Epithelial cell of proximal tubule (primary cell): ENCODE results near the gene MITF. TPM values are rescaled to one million over a fixed set of nuclear protein-coding genes. Genes with fewer than 3 reads are reported as not detected.

ENCODE experiments used
- DNase-seq: peaks from one replicate; pipeline ENCODE4 v3.0.0-alpha.2; 2011; ENCODE audit warnings: low read depth
- H3K4me3 ChIP-seq: 2 replicates; pipeline ENCODE4 v1.5.1; 2011; ENCODE audit warnings: low read depth, mild to moderate bottlenecking, low read length
- total RNA-seq: library from RNA; depleted of rRNA; stranded (reverse); fragments of >200 nt; gene quantifications from 2 replicates; pipeline ENCODE4 v1.2.3, GENCODE V29; 2015
- TF ChIP-seq, protein P1 (sequence below): conservative IDR thresholded peaks from 2 replicates; pipeline ENCODE4 v1.5.1; 2012; ENCODE audit warnings: low read depth, mild to moderate bottlenecking, low read length

The MITF gene
- total RNA-seq, 1 donor from 2014 or later = 59.7 TPM

DNA sequence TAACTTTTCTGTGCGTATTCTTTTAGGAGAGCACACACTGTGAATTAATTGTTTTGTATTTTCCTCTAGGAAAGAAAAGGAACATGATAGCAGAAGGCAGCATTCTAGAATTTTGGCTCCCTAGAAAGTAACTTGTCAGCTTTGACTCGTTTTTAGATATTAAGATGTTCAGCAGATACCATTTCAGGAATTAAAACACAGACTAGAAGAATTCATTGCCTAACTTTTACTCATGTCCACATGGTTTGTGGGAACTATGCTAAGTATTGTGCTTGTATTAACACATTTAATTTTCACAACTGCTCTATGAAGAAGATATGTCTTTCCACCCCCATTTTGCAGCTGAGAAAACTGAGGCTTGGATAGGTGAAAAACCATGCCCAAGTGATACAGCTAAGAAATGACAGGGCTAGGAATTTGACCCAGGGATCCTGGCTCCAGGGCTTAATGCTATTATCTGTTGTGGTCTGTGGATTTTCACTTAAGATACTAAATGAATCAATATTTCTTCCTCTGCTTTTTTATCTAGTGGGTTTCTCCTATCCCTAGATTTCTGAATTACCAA, 128.8 kb downstream of the MITF start:
- TF ChIP-seq, protein P1, sequence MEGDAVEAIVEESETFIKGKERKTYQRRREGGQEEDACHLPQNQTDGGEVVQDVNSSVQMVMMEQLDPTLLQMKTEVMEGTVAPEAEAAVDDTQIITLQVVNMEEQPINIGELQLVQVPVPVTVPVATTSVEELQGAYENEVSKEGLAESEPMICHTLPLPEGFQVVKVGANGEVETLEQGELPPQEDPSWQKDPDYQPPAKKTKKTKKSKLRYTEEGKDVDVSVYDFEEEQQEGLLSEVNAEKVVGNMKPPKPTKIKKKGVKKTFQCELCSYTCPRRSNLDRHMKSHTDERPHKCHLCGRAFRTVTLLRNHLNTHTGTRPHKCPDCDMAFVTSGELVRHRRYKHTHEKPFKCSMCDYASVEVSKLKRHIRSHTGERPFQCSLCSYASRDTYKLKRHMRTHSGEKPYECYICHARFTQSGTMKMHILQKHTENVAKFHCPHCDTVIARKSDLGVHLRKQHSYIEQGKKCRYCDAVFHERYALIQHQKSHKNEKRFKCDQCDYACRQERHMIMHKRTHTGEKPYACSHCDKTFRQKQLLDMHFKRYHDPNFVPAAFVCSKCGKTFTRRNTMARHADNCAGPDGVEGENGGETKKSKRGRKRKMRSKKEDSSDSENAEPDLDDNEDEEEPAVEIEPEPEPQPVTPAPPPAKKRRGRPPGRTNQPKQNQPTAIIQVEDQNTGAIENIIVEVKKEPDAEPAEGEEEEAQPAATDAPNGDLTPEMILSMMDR = no peak
- peak overlapping the region; percentile 70 for H3K4me3 ChIP-seq
- DNase-seq = no peak

- H3K4me3 ChIP-seq = no peak overlapping the region
- TF ChIP-seq, protein P1 = no peak
- no peak for DNase-seq
Measured at GRCh38 chr3:69868841-69869420, 129.7 kb downstream of the MITF start.

DNA sequence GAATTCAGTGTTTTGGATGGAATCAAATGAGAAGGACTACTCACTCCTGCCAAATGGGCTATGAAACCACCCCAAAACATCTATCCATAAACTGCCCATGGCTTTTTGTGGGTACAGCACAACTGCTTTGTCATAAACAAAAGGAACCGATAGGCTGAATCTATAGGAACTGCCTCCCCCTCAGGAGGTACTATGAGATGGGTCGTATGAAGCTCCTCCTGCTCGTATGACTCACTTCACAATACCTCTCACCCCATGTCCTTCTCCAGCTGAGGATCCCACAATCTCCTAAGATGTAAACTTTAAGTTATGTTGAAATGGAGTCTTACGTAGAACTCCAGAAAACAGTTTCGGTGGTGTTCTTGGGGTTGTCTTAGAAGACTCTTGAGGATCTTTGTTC, 130.4 kb downstream of the MITF start:
- TF ChIP-seq, protein P1 = no peak
- no peak for DNase-seq
- H3K4me3 ChIP-seq = no peak overlapping the region

- H3K4me3 ChIP-seq = no peak overlapping the region
- DNase-seq = no peak
- TF ChIP-seq, protein P1 = no peak
Measured at GRCh38 chr3:69871251-69871650, 132.0 kb downstream of the MITF start.

GRCh38 chr3:69871868-69872267, 132.6 kb downstream of the MITF start:
- H3K4me3 ChIP-seq = no peak overlapping the region
- TF ChIP-seq, protein P1 = no peak
- DNase-seq = no peak

DNA sequence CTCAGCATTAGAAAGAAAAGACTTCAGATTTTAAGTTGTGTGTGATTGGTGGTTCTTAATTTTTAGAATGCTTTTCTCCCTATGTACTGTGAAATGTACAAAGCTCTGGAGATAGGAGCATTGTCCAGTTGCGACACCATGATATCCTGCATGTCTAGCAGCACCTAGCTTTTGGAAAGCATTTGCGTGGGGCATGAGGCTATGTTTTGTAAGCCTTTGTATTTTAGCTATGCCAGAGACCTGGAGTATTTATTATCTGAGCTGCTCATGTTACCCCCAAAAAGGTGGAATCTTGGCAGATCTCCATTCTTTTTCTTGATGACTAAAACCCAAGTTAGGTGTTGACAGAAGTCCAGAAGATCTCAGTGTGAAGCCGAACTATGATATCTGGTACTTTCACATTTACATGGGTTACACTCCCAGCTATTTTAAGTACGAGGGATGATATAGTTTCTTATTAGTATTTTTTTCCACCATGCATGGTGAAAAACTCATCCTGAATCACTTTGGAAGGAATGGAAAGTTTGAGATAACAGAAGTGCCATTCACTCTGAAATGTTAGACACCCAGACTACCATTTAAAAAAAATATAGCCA, 133.6 kb downstream of the MITF start:
- H3K4me3 ChIP-seq = no peak overlapping the region
- DNase-seq = no peak
- TF ChIP-seq, protein P1 = no peak

GRCh38 chr3:69876073-69876472, 136.8 kb downstream of the MITF start:
- no peak overlapping the region for H3K4me3 ChIP-seq
- TF ChIP-seq, protein P1 = no peak
- no peak for DNase-seq
